CMK (cell line): ENCODE results near the gene TNF.
A peak's percentile ranks its signal among the peaks of the same experiment; 100 is the strongest.

Experiments
- DNase-seq: peaks from one replicate; pipeline ENCODE4 v3.0.0-alpha.2; 2010; ENCODE audit warnings: low read depth

Gene TNF

DNA sequence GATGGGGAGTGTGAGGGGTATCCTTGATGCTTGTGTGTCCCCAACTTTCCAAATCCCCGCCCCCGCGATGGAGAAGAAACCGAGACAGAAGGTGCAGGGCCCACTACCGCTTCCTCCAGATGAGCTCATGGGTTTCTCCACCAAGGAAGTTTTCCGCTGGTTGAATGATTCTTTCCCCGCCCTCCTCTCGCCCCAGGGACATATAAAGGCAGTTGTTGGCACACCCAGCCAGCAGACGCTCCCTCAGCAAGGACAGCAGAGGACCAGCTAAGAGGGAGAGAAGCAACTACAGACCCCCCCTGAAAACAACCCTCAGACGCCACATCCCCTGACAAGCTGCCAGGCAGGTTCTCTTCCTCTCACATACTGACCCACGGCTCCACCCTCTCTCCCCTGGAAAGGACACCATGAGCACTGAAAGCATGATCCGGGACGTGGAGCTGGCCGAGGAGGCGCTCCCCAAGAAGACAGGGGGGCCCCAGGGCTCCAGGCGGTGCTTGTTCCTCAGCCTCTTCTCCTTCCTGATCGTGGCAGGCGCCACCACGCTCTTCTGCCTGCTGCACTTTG lies at the start of gene TNF:
Gene TNF (plus strand): TSS at position 231 of the 567 bp plus-strand sequence. CDS start 177 bp downstream, at position 408.
- DNase-seq: no peak

GRCh38 chr6:31525932-31526591 lies 49.3 kb upstream of the TNF start:
- no peak for DNase-seq

- DNase-seq: no peak
These were observed 47.0 kb upstream of the TNF start for GRCh38 chr6:31528307-31528777.

DNA sequence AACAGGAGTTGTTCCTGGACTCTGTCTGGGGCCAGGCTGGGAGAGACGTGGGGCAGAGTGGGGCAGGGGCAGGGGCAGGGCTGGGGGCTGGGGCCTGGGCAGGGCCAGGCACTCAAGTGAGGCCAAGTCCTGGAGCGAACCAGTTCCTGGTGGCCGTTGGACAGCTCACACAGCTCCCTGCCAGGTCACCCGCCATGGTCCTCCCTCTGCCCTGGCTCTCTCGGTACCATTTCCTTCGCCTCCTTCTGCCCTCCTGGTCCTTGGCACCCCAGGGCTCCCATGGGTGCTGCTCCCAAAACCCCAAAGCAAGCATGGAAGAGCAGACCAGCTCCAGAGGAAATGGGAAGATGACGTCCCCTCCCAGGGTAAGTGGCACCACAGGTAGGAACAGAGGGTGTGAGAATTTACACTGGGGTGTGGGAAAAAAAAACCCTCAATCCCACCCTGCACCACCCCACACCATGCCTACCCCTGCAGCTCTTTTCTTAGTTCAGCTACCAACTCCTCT lies 46.5 kb upstream of the TNF start, which contains the start of gene MCCD1:
Gene MCCD1 (plus strand): TSS at position 142 of the 508 bp plus-strand sequence. CDS start 53 bp downstream, at position 195.
- no peak for DNase-seq

- no peak for DNase-seq
These were observed 45.8 kb upstream of the TNF start for GRCh38 chr6:31529329-31530150.

- DNase-seq: no peak
These were observed 44.7 kb upstream of the TNF start for GRCh38 chr6:31530659-31531058.

DNA sequence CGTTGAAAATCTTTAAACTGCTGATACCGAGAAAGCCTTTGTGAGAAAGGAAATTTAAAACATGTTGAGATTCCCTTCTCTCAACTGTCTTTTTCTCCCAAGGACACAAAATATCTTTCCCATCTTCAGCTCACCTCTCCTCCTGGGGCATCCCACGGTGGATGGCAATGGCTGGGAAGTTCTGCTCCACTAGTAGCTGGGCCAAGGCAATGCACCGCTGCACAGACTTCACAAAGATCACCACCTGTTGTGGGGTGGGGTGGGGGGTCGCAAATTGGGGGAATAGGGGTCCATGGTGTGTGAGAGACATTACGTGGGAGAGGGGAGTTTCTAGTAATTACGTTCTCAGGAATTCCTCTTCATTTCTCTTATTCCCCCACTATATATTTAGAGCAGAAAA lies 44.2 kb upstream of the TNF start:
- no peak for DNase-seq

DNA sequence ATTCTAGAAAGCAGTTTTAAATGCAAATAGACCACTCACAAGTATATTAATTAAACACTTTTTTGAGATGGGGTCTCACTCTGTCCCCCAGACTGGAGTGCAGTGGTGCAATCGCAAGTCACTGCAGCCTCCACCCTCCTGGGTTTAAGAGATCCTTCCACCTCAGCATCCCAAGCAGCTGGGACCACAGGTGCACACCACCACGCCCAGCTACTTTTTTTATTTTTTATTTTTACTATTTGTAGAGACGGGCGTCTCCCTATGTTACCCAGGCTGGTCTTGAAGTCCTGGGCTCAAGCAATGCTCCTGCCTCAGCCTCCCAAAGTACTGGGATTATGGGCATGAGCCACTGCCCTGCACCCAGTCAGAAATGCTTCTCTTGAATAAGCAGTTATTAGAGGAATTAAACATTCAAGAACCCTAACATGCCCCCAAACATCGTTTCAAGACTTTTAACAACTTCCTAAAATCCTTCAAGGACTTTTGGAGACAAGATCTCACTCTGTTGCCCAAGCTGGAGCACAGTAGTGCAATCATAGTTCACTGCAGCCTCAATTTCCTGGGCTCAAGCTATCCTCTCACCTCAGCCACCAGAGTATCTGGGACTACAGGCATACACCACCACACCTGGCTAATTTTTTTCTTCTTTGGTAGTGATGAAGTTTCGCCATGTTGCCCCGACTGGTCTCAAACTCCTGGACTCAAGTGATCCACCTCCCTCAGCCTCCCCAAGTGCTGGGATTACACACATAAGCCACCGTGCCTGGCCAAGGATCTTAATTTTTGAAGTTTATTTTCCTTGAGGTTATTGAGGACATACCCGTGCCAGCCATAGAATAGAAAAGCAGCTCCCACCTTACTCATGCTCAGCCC lies 43.4 kb upstream of the TNF start:
- no peak for DNase-seq

DNA sequence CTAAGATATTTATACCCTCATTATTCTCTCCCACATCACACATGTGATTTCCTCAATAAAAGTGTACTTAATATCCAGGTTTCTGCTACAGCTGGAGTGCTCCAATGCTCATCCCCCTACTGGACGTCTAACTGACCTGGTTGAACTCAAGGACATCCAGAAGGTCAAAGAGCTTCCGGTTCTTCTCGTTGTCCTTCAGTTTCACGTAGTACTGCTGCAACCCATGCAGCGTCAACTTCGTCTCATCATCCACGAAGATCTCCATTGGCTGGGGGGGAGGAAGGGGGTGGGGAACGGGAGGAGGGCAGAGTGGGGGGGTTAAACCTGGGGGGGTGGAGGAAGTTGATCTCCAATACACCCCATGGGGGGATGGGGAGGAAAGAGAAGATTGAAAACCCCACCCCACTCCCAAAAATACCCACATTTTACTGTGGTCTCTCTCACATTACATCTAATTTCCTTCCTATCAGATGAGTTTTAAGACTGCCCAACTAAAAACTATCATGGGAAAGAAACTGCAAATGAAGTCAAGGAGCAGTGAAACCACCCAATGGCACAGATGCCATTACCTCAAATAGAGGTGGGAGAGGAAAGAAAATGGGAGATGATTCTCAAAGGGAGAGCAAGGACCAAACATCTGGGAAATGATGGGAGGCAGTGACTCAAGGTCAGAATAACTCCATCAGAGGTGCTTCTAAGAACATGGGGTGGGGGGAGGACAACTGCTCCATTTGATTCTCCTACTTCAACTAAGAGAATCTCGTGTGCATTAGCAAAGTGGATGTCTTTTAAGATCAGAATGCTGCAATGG lies 42.5 kb upstream of the TNF start:
- no peak for DNase-seq

DNA sequence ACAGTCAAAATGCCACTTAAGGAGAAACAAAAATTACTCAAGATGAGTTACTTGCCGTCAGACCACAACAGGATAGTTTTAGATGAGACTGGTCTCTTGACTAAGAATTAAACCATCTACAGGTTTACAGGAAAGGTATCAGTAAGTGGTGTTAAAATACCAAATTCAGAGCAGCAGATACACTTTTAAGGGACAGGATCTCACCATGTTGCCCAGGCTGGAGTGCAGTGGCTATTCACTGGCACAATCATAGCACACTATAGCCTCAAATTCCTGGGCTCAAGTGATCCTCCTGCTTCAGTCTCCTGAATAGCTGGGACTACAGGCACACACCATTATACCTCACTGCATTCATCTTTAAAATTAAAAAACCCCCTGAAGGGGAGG lies 41.9 kb upstream of the TNF start:
- DNase-seq: no peak

DNA sequence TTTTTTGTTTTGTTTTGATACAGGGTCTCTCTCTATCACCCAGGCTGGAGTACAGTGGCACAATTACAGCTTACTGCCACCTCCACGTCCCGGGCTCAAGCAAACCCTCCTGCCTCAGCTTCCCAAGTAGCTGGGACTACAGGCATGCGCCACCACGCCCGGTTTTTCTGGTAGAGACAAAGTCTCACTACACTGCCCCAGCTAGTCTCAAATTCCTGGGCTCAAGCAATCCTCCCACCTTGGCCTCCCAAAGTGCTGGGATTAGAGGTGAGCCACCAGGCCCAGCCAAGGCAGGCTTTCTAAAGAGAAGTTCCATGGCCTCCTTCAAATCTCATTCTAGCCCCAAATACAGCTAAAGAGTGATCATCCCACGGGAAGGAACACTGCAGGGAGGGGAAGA lies 41.4 kb upstream of the TNF start:
- DNase-seq: no peak

- no peak for DNase-seq
These were observed 40.8 kb upstream of the TNF start for GRCh38 chr6:31534521-31535040.

GRCh38 chr6:31535538-31536324 lies 39.6 kb upstream of the TNF start:
- DNase-seq: no peak

DNA sequence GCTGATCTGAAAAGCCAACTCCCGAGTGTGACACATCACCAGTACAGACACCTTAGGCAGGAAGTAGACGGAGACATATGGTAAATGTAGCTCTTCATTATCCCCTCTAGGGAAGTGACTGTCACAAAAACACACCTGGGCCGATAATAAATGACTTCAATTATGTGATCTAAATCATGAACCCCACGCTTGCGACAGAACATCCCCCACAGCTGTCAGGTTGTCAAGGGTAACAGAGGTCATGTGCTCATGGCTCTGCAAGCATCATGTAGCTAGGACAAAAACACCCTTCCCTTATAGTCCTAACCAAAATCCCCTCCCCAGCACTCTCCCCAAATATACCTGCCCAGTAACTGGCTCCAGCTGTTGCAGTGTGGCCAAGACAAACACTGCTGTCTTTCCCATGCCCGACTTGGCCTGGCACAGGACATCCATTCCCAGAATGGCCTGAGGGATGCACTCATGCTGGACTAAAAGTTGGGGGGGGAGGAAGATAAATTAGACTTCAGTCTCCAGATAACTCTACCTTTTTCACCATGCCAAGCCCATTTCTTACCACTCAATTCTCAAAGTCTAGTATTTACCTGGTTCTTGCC lies 36.5 kb upstream of the TNF start:
- DNase-seq: no peak

GRCh38 chr6:31540640-31541039 lies 34.7 kb upstream of the TNF start:
- DNase-seq: no peak

- no peak for DNase-seq
These were observed 34.2 kb upstream of the TNF start for GRCh38 chr6:31541059-31541657.

GRCh38 chr6:31541658-31542521 lies 33.5 kb upstream of the TNF start, which contains the start of gene DDX39B:
Gene DDX39B, minus strand, starts transcription at chr6:31542003. Its CDS starts 1,471 bp downstream, at chr6:31540532.
- peak; percentile 96 for DNase-seq

DNA sequence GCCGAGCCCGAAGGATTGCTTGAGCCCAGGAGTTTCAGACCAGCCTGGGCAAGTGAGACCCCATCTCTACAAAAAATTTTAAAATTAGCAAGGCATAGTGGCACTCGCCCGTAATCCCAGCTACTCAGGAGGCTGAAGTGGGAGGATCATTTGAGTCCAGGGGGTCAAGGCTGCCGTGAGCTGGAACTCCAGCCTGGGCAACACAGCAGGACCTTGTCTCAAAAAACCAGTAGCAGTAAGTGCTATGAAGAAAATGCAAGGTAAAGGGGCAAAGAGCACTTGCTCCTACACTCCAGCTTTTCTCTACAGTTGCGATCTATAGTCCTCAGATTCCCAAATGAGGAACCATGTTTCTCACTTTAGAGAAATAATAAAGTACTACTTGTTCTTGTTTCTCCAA lies 31.7 kb upstream of the TNF start:
- DNase-seq: no peak
